Panc1 (cell line): Measurements from ENCODE around the gene COQ3. TPM values are rescaled to one million over a fixed set of nuclear protein-coding genes. Genes with fewer than 3 reads are reported as not detected.

Source experiments
- ATAC-seq: fragments of 200-7000 bp; cut with Tn5 transposase; 2 replicates; pipeline ENCODE4 v1.9.1; 2020; ENCODE audit warnings: mild to moderate bottlenecking, moderate library complexity
- BruUV-seq: library from RNA; stranded (reverse); fragments of 400-500 nt; replicated peaks from 2 replicates; lab custom pipeline; 2021; lab: Mats Ljungman, UMichigan
- CTCF ChIA-PET: fragments of 300-600 bp; sonication (Branson Sonifier 250); formaldehyde crosslinking; loops from one replicate; lab custom pipeline; 2022; ENCODE audit warnings: antibody characterized with exemption; lab: Charles Lee
- POLR2A ChIA-PET: fragments of 300-600 bp; sonication (Branson Sonifier 250); formaldehyde crosslinking; loops from one replicate; lab custom pipeline; 2022; ENCODE audit warnings: antibody characterized with exemption; lab: Charles Lee
- DNase-seq: peaks from one replicate; pipeline ENCODE4 v3.0.0-alpha.2; 2010; ENCODE audit warnings: low read depth, low spot score
- H3K27ac ChIP-seq: 2 replicates; pipeline ENCODE4 v1.5.1; 2011; ENCODE audit warnings: mild to moderate bottlenecking, low read length, inconsistent platforms
- H3K27me3 ChIP-seq: fragments of 200-500 bp; sonication (Bioruptor generic); 2 replicates; pipeline ENCODE4 v1.6.0; 2014; ENCODE audit warnings: low read length, inconsistent platforms; ENCODE audit not compliant: control insufficient read depth, insufficient read depth
- H3K36me3 ChIP-seq: fragments of 200-500 bp; sonication (Bioruptor generic); 2 replicates; pipeline ENCODE4 v1.5.1; 2014; ENCODE audit warnings: inconsistent platforms, mild to moderate bottlenecking, low read length, moderate library complexity; ENCODE audit not compliant: control insufficient read depth, insufficient read depth
- H3K4me1 ChIP-seq: 2 replicates; pipeline ENCODE4 v1.5.1; 2011; ENCODE audit warnings: inconsistent platforms, mild to moderate bottlenecking, low read length, moderate library complexity; ENCODE audit not compliant: control insufficient read depth, insufficient read depth
- H3K4me3 ChIP-seq, 2 experiments: 2 replicates each; pipeline ENCODE4 v1.5.1; 2011 to 2012; ENCODE audit warnings: low read depth in 2 of 2, low read length in 2 of 2, mild to moderate bottlenecking in 2 of 2, inconsistent platforms in 1 of 2, moderate library complexity in 1 of 2
- H3K9me3 ChIP-seq: fragments of 200-500 bp; sonication (Bioruptor generic); 2 replicates; pipeline ENCODE4 v1.5.1; 2014; ENCODE audit warnings: low read depth, mild to moderate bottlenecking, inconsistent platforms, low read length, moderate library complexity; ENCODE audit not compliant: control insufficient read depth, insufficient read depth
- CTCF ChIP-seq: fragments of 450-650 bp; IDR thresholded peaks from 2 replicates; pipeline ENCODE4 v1.5.1; 2017; ENCODE audit warnings: mild to moderate bottlenecking
- POLR2AphosphoS5 ChIP-seq: IDR thresholded peaks from 2 replicates; pipeline ENCODE4 v1.6.1; 2012; ENCODE audit warnings: mild to moderate bottlenecking, low read depth, low read length, moderate library complexity
- REST ChIP-seq, 2 experiments: IDR thresholded peaks; 2 replicates each; pipeline ENCODE4 v1.6.1; 2011 to 2012; ENCODE audit warnings: low read depth in 2 of 2, control low read depth in 1 of 2, low read length in 1 of 2, mild to moderate bottlenecking in 1 of 2, moderate library complexity in 1 of 2; ENCODE audit not compliant: insufficient read depth in 1 of 2
- SIN3A ChIP-seq: IDR thresholded peaks from 2 replicates; pipeline ENCODE4 v1.6.1; 2012; ENCODE audit warnings: low read depth, mild to moderate bottlenecking, low read length, moderate library complexity, borderline replicate concordance; ENCODE audit not compliant: insufficient read depth
- TCF7L2 ChIP-seq: IDR thresholded peaks from 2 replicates; pipeline ENCODE4 v1.6.1; 2011; ENCODE audit warnings: mild to moderate bottlenecking, low read depth, low read length, inconsistent platforms
- in situ Hi-C: cut with HindIII; loops from 2 replicates; pipeline ENCODE4 v1.10.0; 2016; ENCODE audit warnings: low sequenced_read_pairs, low pct_unique_long_range_greater_than_20kb
- intact Hi-C: fragments of 100-400 bp; cut with micrococcal nuclease; formaldehyde crosslinking; loops from one replicate; pipeline ENCODE4 v1.10.0; 2022; ENCODE audit not compliant: unreplicated experiment
- total RNA-seq: library from RNA; stranded (reverse); gene quantifications from one replicate; pipeline ENCODE4 v1.2.1, GENCODE V29; 2021; ENCODE audit not compliant: unreplicated experiment

COQ3 gene
- total RNA-seq, 1 experiment from 2014 or later = 9.5 TPM

- H3K9me3 ChIP-seq = no peaks in the 10 kb centered on the region
- H3K4me3 ChIP-seq = no peak overlapping the region
- POLR2A ChIA-PET = no interaction called here
- ATAC-seq (no peak), DNase-seq (no peak)
- no peak overlapping the region for H3K27ac ChIP-seq
- CTCF ChIA-PET = no interaction called here
- BruUV-seq = no TSS peak
- in situ Hi-C loops = no loop called here
- no peaks in the 10 kb centered on the region for H3K27me3 ChIP-seq
- TF ChIP-seq CTCF = no peak
- no peak for TF ChIP-seq SIN3A
- TF ChIP-seq TCF7L2 = no peak
- TF ChIP-seq REST (IDR thresholded peaks at IDR 0.05; ENCODE audit: insufficient read depth in 1 of 2, low read depth in 2 of 2, low read length in 1 of 2) = no peak
- TF ChIP-seq POLR2AphosphoS5 = no peak
- H3K4me1 ChIP-seq = no peaks in the 10 kb centered on the region
- intact Hi-C loops = loop anchor here (5.0 to 10.0 kb wide), 2 partner anchors 59 to 92 kb away; partner anchors contain the start of genes COQ3 and PNISR
- no peaks in the 10 kb centered on the region for H3K36me3 ChIP-seq
These were observed 60.9 kb downstream of the COQ3 start for GRCh38 chr6:99333068-99333467.

- POLR2A ChIA-PET = no interaction called here
- no peak for DNase-seq
- no TSS peak for BruUV-seq
- H3K27ac ChIP-seq = no peak overlapping the region
- H3K27me3 ChIP-seq = no peaks in the 10 kb centered on the region
- ATAC-seq = no peak
- H3K9me3 ChIP-seq = no peaks in the 10 kb centered on the region
- TF ChIP-seq POLR2AphosphoS5 (no peak), REST (IDR thresholded peaks at IDR 0.05; ENCODE audit: insufficient read depth in 1 of 2, low read depth in 2 of 2, low read length in 1 of 2) (no peak), CTCF (no peak), TCF7L2 (no peak), SIN3A (no peak)
- in situ Hi-C loops (no loop called here), intact Hi-C loops (loop anchor here (5.0 to 10.0 kb wide), 2 partner anchors 61 to 93 kb away; partner anchors contain the start of genes COQ3 and PNISR)
- no peak overlapping the region for H3K4me3 ChIP-seq
- no peaks in the 10 kb centered on the region for H3K36me3 ChIP-seq
- CTCF ChIA-PET = interaction anchor here (0.5 kb wide), 1 partner anchor 181 kb away, joined by 7 read pairs; no protein-coding TSS in a partner anchor
- H3K4me1 ChIP-seq = no peaks in the 10 kb centered on the region
These were observed 62.5 kb downstream of the COQ3 start for GRCh38 chr6:99331531-99331930.
